Measurements from ENCODE around the gene ZFY. TPM values are rescaled to one million over a fixed set of nuclear protein-coding genes. Genes with fewer than 3 reads are reported as not detected.

The ZFY gene
- total RNA-seq, 1 experiment from 2014 or later = not detected

DNA sequence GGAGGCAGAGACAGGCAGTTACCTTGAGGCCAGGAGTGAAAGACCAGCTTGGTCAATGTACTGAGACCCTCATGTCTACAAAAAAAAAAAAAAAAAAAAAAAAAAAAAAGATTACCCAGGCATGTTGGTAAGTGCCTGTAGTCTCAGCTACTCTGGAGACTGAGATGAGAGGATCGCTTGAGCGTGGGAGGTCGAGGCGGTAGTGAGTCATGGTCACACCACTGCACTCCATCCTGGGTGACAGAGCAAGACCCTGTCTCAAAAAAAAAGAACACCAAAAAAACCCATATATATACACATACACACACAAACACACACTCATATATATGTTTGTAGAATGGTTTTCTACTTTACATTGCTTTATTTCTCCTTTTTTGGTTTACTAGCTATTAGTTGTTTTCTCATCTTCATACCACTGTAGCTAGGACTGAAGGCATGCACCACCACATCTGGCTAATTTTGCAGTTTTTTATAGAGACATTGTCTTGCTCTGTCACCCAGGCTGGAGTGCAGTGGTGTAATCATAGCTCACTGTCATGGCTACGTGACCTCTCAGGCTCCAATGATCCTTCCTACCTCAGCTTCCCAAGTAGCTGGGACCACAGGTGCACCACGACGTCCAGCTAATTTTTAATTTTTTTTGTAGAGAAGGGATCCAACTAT lies 14.5 kb downstream of the ZFY start:
- no peaks in the 10 kb centered on the region for H3K79me2 ChIP-seq (ENCODE audit: low read length)
- H3K4me1 ChIP-seq (ENCODE audit: insufficient read depth, low read length) = no peaks in the 10 kb centered on the region
- no peak overlapping the region for H2AFZ ChIP-seq (ENCODE audit: low read length)
- no peak overlapping the region for H3K9ac ChIP-seq (ENCODE audit: low read length)
- ATAC-seq (no peak), DNase-seq (no peak)
- intact Hi-C loops (cut with micrococcal nuclease) = no loop called here
- H3K4me2 ChIP-seq (ENCODE audit: low read length) = no peak overlapping the region
- H3K9me2 ChIP-seq (replicated peaks; ENCODE audit: low read length) = no peaks in the 10 kb centered on the region
- H3F3A ChIP-seq (ENCODE audit: low read length, unreplicated experiment) = no peaks in the 10 kb centered on the region
- no peaks in the 10 kb centered on the region for H3K36me3 ChIP-seq (ENCODE audit: low read depth, low read length)
- ChIA-PET POLR2A (ENCODE audit: unreplicated experiment) (no interaction called here), CTCF (no interaction called here)
- H4K20me1 ChIP-seq (ENCODE audit: low read length) = no peaks in the 10 kb centered on the region
- no peak overlapping the region for H3K4me3 ChIP-seq (ENCODE audit: low read length)
- no peaks in the 10 kb centered on the region for H3K27me3 ChIP-seq (ENCODE audit: low read length)
- H3K27ac ChIP-seq (ENCODE audit: low read length) = no peak overlapping the region
- TF ChIP-seq, protein P1, sequence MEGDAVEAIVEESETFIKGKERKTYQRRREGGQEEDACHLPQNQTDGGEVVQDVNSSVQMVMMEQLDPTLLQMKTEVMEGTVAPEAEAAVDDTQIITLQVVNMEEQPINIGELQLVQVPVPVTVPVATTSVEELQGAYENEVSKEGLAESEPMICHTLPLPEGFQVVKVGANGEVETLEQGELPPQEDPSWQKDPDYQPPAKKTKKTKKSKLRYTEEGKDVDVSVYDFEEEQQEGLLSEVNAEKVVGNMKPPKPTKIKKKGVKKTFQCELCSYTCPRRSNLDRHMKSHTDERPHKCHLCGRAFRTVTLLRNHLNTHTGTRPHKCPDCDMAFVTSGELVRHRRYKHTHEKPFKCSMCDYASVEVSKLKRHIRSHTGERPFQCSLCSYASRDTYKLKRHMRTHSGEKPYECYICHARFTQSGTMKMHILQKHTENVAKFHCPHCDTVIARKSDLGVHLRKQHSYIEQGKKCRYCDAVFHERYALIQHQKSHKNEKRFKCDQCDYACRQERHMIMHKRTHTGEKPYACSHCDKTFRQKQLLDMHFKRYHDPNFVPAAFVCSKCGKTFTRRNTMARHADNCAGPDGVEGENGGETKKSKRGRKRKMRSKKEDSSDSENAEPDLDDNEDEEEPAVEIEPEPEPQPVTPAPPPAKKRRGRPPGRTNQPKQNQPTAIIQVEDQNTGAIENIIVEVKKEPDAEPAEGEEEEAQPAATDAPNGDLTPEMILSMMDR (conservative IDR thresholded peaks at IDR 0.05; ENCODE audit: low read depth, low read length) = no peak
- no peaks in the 10 kb centered on the region for H3K9me3 ChIP-seq (ENCODE audit: low read length)
- no TSS peak for BruUV-seq (replicated peaks)

DNA sequence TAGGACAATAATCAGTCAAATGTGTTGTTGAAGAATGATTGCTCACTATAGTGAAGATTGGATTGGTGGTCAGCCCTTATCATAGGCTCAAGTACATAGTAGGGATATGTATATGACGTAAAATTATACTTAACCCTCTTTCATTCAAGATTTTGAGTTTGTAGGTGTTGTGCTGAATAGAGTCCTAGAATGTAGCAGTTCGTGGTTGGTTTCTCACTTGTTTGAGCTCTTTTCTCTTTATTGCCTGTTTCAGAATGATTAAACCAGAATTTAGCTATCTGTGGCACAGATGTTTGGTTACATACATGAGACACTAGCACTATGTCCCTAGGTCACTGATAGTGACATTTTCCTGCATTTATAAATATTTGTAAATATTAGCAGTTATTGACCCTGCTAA lies 15.5 kb downstream of the ZFY start:
- no TSS peak for BruUV-seq (replicated peaks)
- Histone ChIP-seq H3F3A (ENCODE audit: low read length, unreplicated experiment) (no peaks in the 10 kb centered on the region), H3K79me2 (ENCODE audit: low read length) (no peaks in the 10 kb centered on the region), H3K4me3 (ENCODE audit: low read length) (no peak overlapping the region), H3K4me2 (ENCODE audit: low read length) (no peak overlapping the region), H3K9ac (ENCODE audit: low read length) (no peak overlapping the region), H3K27me3 (ENCODE audit: low read length) (no peaks in the 10 kb centered on the region), H3K9me2 (replicated peaks; ENCODE audit: low read length) (no peaks in the 10 kb centered on the region), H3K9me3 (ENCODE audit: low read length) (no peaks in the 10 kb centered on the region), H3K4me1 (ENCODE audit: insufficient read depth, low read length) (no peaks in the 10 kb centered on the region), H4K20me1 (ENCODE audit: low read length) (no peaks in the 10 kb centered on the region), H3K27ac (ENCODE audit: low read length) (no peak overlapping the region), H3K36me3 (ENCODE audit: low read depth, low read length) (no peaks in the 10 kb centered on the region), H2AFZ (ENCODE audit: low read length) (no peak overlapping the region)
- intact Hi-C loops (cut with micrococcal nuclease) = no loop called here
- ChIA-PET CTCF (no interaction called here), POLR2A (ENCODE audit: unreplicated experiment) (no interaction called here)
- ATAC-seq (no peak), DNase-seq (no peak)
- TF ChIP-seq, protein P1 (conservative IDR thresholded peaks at IDR 0.05; ENCODE audit: low read depth, low read length) = no peak
- TF ChIP-seq EZH2phosphoT487 (IDR thresholded peaks at IDR 0.05; ENCODE audit: borderline replicate concordance, low read length) (no peak), EZH2 (IDR thresholded peaks at IDR 0.05; ENCODE audit: low read length, unreplicated experiment) (no peak)

DNA sequence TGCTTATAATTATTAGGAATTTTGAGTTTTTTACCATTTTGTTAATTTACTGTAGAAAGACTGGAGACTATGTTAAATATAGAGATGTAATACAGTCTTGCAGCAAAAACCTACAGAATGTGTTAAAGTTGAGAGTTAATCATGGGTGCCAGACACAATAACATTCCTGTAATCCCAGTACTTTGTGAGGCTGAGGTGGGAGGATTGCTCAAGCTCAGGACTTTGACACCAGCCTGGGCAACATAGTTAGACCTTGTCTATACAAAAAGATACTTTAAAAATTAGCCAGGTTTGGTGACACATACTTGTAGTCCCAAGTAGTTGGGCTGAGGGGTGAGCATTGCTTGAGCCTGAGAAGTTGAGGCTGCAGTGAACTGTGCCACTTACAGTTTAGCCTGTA lies 17.7 kb downstream of the ZFY start:
- Histone ChIP-seq H3F3A (ENCODE audit: low read length, unreplicated experiment) (no peaks in the 10 kb centered on the region), H3K4me1 (ENCODE audit: insufficient read depth, low read length) (no peaks in the 10 kb centered on the region), H3K27me3 (ENCODE audit: low read length) (no peaks in the 10 kb centered on the region), H2AFZ (ENCODE audit: low read length) (no peak overlapping the region), H3K9ac (ENCODE audit: low read length) (no peak overlapping the region), H4K20me1 (ENCODE audit: low read length) (no peaks in the 10 kb centered on the region), H3K79me2 (ENCODE audit: low read length) (no peaks in the 10 kb centered on the region), H3K4me2 (ENCODE audit: low read length) (no peak overlapping the region), H3K9me2 (replicated peaks; ENCODE audit: low read length) (no peaks in the 10 kb centered on the region), H3K36me3 (ENCODE audit: low read depth, low read length) (no peaks in the 10 kb centered on the region), H3K9me3 (ENCODE audit: low read length) (no peaks in the 10 kb centered on the region), H3K4me3 (ENCODE audit: low read length) (no peak overlapping the region), H3K27ac (ENCODE audit: low read length) (no peak overlapping the region)
- intact Hi-C loops (cut with micrococcal nuclease) = no loop called here
- DNase-seq (no peak), ATAC-seq (no peak)
- no TSS peak for BruUV-seq (replicated peaks)
- CTCF ChIA-PET = no interaction called here
- TF ChIP-seq EZH2phosphoT487 (IDR thresholded peaks at IDR 0.05; ENCODE audit: borderline replicate concordance, low read length) = no peak
- TF ChIP-seq EZH2 (IDR thresholded peaks at IDR 0.05; ENCODE audit: low read length, unreplicated experiment) = no peak
- TF ChIP-seq, protein P1 (conservative IDR thresholded peaks at IDR 0.05; ENCODE audit: low read depth, low read length) = no peak
- POLR2A ChIA-PET (ENCODE audit: unreplicated experiment) = no interaction called here

Measured in PC-3 (cell line).